Bronchial epithelial cell (primary cell): ENCODE data around the gene KLHL3. TPM values are rescaled to one million over a fixed set of nuclear protein-coding genes. Genes with fewer than 3 reads are reported as not detected.

Experiments used
- DNase-seq: peaks from one replicate; pipeline ENCODE4 v3.0.0-alpha.2; 2010; ENCODE audit warnings: low read depth
- FAIRE-seq: peaks from 2 replicates; lab custom pipeline; 2011; peaks lifted over from hg19 to GRCh38; lab: Jason Lieb, UNC
- H3K27me3 ChIP-seq: 2 replicates; pipeline ENCODE4 v1.5.1; 2011; ENCODE audit warnings: low read length; ENCODE audit not compliant: control insufficient read depth, insufficient read depth
- H3K36me3 ChIP-seq: 2 replicates; pipeline ENCODE4 v1.5.1; 2011; ENCODE audit warnings: low read length; ENCODE audit not compliant: control insufficient read depth, insufficient read depth
- H3K4me3 ChIP-seq: 2 replicates; pipeline ENCODE4 v1.5.1; 2011; ENCODE audit warnings: mild to moderate bottlenecking, low read depth, low read length, control low read depth
- CTCF ChIP-seq: IDR thresholded peaks from 2 replicates; pipeline ENCODE4 v1.5.1; 2011; ENCODE audit warnings: mild to moderate bottlenecking, moderate library complexity, low read length, control low read depth, inconsistent platforms; ENCODE audit not compliant: insufficient read depth, severe bottlenecking
- total RNA-seq: library from RNA; depleted of rRNA; stranded (reverse); fragments of >200 nt; gene quantifications from 2 replicates; pipeline ENCODE4 v1.2.1, GENCODE V29; 2014

Gene KLHL3
- total RNA-seq, 1 donor from 2014 or later = 0.53 TPM

GRCh38 chr5:137737349-137738131, 1.7 kb upstream of the KLHL3 start:
- FAIRE-seq (no peak), DNase-seq (peak; percentile 92)
- Histone ChIP-seq H3K36me3 (no peaks in the 10 kb centered on the region), H3K4me3 (no peak overlapping the region), H3K27me3 (no peaks in the 10 kb centered on the region)
- no peak for TF ChIP-seq CTCF

DNA sequence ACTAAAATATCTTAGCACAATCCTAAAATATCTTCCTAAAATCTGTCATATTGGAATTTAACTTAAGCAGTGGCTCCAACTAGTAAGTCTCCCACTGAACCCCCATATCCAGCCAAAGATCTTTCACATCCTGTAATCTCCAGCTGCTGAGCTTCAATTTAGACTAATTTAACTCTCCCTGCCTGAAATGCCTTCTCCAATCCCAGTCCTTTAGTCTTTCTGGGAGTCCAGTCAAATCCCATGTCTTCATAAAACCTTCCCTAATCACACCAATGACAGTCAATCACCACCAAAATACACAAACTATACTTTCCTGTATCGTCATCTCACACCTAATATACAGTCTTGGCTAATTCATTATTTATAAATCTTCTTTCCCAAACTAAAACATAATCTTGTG, 607 bp upstream of the KLHL3 start:
- no peak for TF ChIP-seq CTCF

GRCh38 chr5:137734962-137735554, 831 bp downstream of the KLHL3 start:
- Histone ChIP-seq H3K36me3 (no peaks in the 10 kb centered on the region), H3K27me3 (no peaks in the 10 kb centered on the region), H3K4me3 (peak overlapping the region; percentile 28)
- DNase-seq = peak; percentile 69
- no peak for TF ChIP-seq CTCF
- FAIRE-seq = no peak

More for the DNA sequence above, 607 bp upstream of the KLHL3 start:
- H3K27me3 ChIP-seq = no peaks in the 10 kb centered on the region
- no peak overlapping the region for H3K4me3 ChIP-seq
- DNase-seq (no peak), FAIRE-seq (no peak)
- no peaks in the 10 kb centered on the region for H3K36me3 ChIP-seq

- Histone ChIP-seq H3K27me3 (no peaks in the 10 kb centered on the region), H3K4me3 (no peak overlapping the region), H3K36me3 (no peaks in the 10 kb centered on the region)
- no peak for TF ChIP-seq CTCF
- peak; percentile 18 for FAIRE-seq
- DNase-seq = peak; percentile 27
Measured at GRCh38 chr5:137734331-137734730, 1.6 kb downstream of the KLHL3 start.

- no peaks in the 10 kb centered on the region for H3K36me3 ChIP-seq
- DNase-seq (no peak), FAIRE-seq (no peak)
- TF ChIP-seq CTCF = no peak
- H3K4me3 ChIP-seq = no peak overlapping the region
- H3K27me3 ChIP-seq = no peaks in the 10 kb centered on the region
Measured at GRCh38 chr5:137733922-137734321, 2.0 kb downstream of the KLHL3 start.
